ENCODE results near the gene SSNA1. TPM values are rescaled to one million over a fixed set of nuclear protein-coding genes. Genes with fewer than 3 reads are reported as not detected.

Gene SSNA1
- total RNA-seq, 1 experiment from 2014 or later: 62.3 TPM

DNA sequence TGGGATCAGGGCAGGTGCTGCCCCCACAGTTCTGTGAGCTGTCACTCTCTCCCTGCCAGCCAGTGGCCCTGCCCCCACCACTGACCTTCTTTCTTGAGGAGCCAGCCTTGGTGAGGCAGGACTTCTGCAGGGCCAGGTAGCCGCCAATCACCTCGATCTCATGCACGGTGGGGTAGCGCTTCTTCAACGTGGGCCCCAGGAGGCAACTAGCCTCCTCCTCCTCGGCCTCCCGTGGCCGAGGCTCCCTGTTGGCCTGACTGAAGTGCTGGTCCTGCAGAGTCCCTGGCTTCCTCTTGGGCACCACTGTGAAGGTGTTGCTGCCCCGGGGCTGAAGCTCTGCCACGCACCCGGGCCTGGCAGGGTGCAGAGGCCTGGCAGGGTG is 10.4 kb downstream of the SSNA1 start:
- Mint-ChIP-seq H3K4me3 (ENCODE audit: unreplicated experiment) (peak overlapping the region; percentile 76), H3K36me3 (ENCODE audit: insufficient read depth, unreplicated experiment) (peaks cover 20% of the 10 kb centered on the region), H3K27ac (ENCODE audit: unreplicated experiment) (peak overlapping the region; percentile 39), H3K27me3 (ENCODE audit: insufficient read depth, unreplicated experiment) (no peaks in the 10 kb centered on the region), H3K4me1 (ENCODE audit: low read depth, unreplicated experiment) (peaks cover 8% of the 10 kb centered on the region), H3K9me3 (ENCODE audit: unreplicated experiment) (no peaks in the 10 kb centered on the region)
- Histone ChIP-seq H3K36me3 (ENCODE audit: control insufficient read depth, insufficient read depth, low read length) (no peaks in the 10 kb centered on the region), H3K4me3 (ENCODE audit: low read depth, low read length) (peak overlapping the region; percentile 49), H3K9me3 (no peaks in the 10 kb centered on the region), H3K27me3 (replicated peaks; ENCODE audit: control insufficient read depth, insufficient read depth, low read length) (no peaks in the 10 kb centered on the region), H3K4me1 (peaks cover 32% of the 10 kb centered on the region)
- POLR2A ChIA-PET: interaction anchor here (0.5 to 1.4 kb wide), 3 partner anchors 10 to 42 kb away, joined by 3 to 5 read pairs (median 4); no protein-coding TSS in a partner anchor
- intact Hi-C loops (cut with micrococcal nuclease; ENCODE audit: unreplicated experiment): no loop called here
- no peak for TF ChIP-seq CTCF (IDR thresholded peaks at IDR 0.05; ENCODE audit: insufficient read depth in 1 of 2, low read depth in 1 of 2, low read length in 1 of 2, severe bottlenecking in 1 of 2, unreplicated experiment in 1 of 2)
- no peak for DNase-seq
- CTCF ChIA-PET: interaction anchor here (0.6 to 2.0 kb wide), 4 partner anchors 10 to 67 kb away, joined by 3 to 12 read pairs (median 4); partner anchors contain the start of genes ANAPC2 and SSNA1
- BruUV-seq (replicated peaks): no TSS peak

DNA sequence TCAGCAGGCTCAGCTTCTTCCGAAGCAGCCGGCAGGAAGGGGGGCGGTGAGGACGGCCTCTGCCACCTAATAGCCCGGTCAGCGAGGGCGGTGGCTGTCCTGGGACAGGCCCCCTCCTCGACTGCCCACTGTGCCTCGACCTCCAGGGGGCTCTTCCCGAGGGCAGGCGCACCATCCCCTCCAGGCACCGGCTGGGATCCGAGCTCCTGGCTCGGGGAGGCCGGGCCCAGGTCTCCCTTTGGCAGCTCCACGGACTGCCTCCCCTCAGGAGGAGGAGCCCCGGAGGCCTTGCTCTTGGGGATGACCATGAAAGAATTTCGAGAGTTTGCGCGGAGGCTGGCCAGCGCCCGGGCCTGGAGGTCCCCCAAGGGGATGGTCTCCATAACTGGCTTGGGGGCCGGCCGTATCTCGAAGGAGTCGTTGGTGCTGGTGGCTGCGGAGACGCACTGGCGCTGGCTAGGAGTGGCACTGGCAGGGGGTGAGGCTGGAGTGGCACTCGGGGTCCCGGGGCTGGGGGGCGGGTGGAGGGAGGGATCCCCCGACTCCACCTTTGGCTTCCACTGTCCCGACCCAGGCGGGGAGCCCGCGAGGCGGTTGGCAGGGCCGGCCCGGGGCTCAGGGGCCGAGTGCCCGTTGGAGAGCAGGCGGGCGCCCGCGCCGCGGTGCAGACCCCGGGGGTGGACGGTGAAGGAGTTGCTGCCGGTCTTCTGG is 11.1 kb downstream of the SSNA1 start:
- POLR2A ChIA-PET: interaction anchor here (0.5 to 2.0 kb wide), 2 partner anchors 10 to 41 kb away, joined by 3 to 21 read pairs; partner anchors contain the start of genes ANAPC2 and SSNA1
- no peak for TF ChIP-seq CTCF (IDR thresholded peaks at IDR 0.05; ENCODE audit: insufficient read depth in 1 of 2, low read depth in 1 of 2, low read length in 1 of 2, severe bottlenecking in 1 of 2, unreplicated experiment in 1 of 2)
- TSS peak; percentile 14 for BruUV-seq (replicated peaks)
- Mint-ChIP-seq H3K4me1 (ENCODE audit: low read depth, unreplicated experiment) (peaks cover 8% of the 10 kb centered on the region), H3K27me3 (ENCODE audit: insufficient read depth, unreplicated experiment) (no peaks in the 10 kb centered on the region), H3K36me3 (ENCODE audit: insufficient read depth, unreplicated experiment) (peaks cover 20% of the 10 kb centered on the region), H3K9me3 (ENCODE audit: unreplicated experiment) (no peaks in the 10 kb centered on the region), H3K4me3 (ENCODE audit: unreplicated experiment) (peak overlapping the region; percentile 76), H3K27ac (ENCODE audit: unreplicated experiment) (peak overlapping the region; percentile 39)
- peak overlapping the region; percentile 49 for H3K4me3 ChIP-seq (ENCODE audit: low read depth, low read length)
- H3K9me3 ChIP-seq: no peaks in the 10 kb centered on the region
- no peaks in the 10 kb centered on the region for H3K36me3 ChIP-seq (ENCODE audit: control insufficient read depth, insufficient read depth, low read length)
- H3K4me1 ChIP-seq: peaks cover 39% of the 10 kb centered on the region
- no peak for DNase-seq
- CTCF ChIA-PET: interaction anchor here (0.6 to 2.0 kb wide), 3 partner anchors 10 to 68 kb away, joined by 3 to 12 read pairs (median 4); partner anchors contain the start of genes ANAPC2 and SSNA1
- intact Hi-C loops (cut with micrococcal nuclease; ENCODE audit: unreplicated experiment): loop anchor here (1.0 to 5.0 kb wide), 3 partner anchors 10 to 38 kb away; no protein-coding TSS in a partner anchor
- no peaks in the 10 kb centered on the region for H3K27me3 ChIP-seq (replicated peaks; ENCODE audit: control insufficient read depth, insufficient read depth, low read length)

DNA sequence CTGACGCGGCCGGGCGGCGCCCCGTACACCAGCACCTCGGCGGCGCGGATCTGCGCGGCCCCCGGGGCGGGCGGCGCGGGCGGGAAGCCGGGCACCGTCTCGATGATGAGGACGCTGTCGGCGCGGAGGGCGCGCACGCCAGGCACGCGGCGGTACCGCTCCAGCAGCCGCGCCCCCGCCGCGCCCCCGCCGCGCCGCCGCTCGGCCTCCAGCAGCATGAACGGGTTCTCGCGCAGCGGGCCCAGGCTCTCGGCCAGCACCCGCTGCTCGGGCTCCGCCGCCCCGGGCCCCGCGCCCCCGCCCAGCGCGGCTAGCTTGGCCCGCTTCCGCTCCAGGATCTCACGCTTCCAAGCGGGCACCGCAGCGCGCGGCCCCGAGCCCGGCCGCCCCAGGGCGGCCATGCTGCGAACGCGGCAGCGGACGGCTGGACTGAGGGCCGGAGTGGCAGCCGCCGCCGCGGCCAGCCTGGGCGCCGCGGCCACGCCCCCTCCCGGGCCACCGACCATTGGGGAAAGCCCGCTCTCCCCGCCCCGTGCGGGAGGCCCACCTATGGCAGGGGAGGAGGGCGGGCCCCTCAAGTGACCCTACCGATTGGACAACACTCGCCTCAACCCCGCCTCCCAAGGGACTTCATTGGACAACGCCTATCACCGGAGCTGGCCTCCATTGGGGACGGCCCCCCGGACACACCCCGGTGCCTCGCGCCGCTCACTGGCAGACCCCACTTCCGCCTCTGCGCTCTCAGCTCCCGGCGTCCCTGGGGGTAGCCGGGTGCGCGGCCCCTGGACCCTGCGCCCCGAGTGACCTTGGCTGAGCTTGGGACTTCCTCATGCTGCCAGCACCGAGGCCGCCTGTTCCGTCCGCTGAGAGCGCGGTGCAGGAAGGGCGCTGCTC is 12.1 kb downstream of the SSNA1 start, which contains the start of gene TPRN:
Gene TPRN, minus strand, starts transcription at position 431 of the 894 bp plus-strand sequence. Its CDS starts 30 bp downstream, at position 401.
- Mint-ChIP-seq H3K27me3 (ENCODE audit: insufficient read depth, unreplicated experiment) (no peaks in the 10 kb centered on the region), H3K4me3 (ENCODE audit: unreplicated experiment) (peak within 1 kb of the TSS; percentile 78), H3K4me1 (ENCODE audit: low read depth, unreplicated experiment) (peaks cover under 1% of the 10 kb centered on the region), H3K9me3 (ENCODE audit: unreplicated experiment) (no peaks in the 10 kb centered on the region), H3K36me3 (ENCODE audit: insufficient read depth, unreplicated experiment) (peaks cover 28% of the 10 kb centered on the region), H3K27ac (ENCODE audit: unreplicated experiment) (peak within 1 kb of the TSS; percentile 64)
- intact Hi-C loops (cut with micrococcal nuclease; ENCODE audit: unreplicated experiment): loop anchor here (1.0 to 5.0 kb wide), 3 partner anchors 11 to 37 kb away; no protein-coding TSS in a partner anchor
- ChIA-PET CTCF (interaction anchor here (0.7 to 1.2 kb wide), 10 partner anchors 10 to 154 kb away, joined by 3 to 12 read pairs (median 4); partner anchors contain the start of genes ANAPC2, SSNA1 and TUBB4B), POLR2A (interaction anchor here (0.5 to 2.0 kb wide), 14 partner anchors 8 to 401 kb away, joined by 3 to 21 read pairs (median 4); partner anchors contain the start of genes ANAPC2, EXD3, MAN1B1 and NOXA1)
- Histone ChIP-seq H3K27me3 (replicated peaks; ENCODE audit: control insufficient read depth, insufficient read depth, low read length) (no peaks in the 10 kb centered on the region), H3K9me3 (no peaks in the 10 kb centered on the region), H3K36me3 (ENCODE audit: control insufficient read depth, insufficient read depth, low read length) (no peaks in the 10 kb centered on the region), H3K4me1 (peaks cover 37% of the 10 kb centered on the region), H3K4me3 (ENCODE audit: low read depth, low read length) (peak within 1 kb of the TSS; percentile 80)
- no TSS peak for BruUV-seq (replicated peaks)
- DNase-seq: peak; percentile 100
- no peak for TF ChIP-seq CTCF (IDR thresholded peaks at IDR 0.05; ENCODE audit: insufficient read depth in 1 of 2, low read depth in 1 of 2, low read length in 1 of 2, severe bottlenecking in 1 of 2, unreplicated experiment in 1 of 2)

Data from Caco-2 (cell line).